GM21576 (cell line): Measurements from ENCODE around the gene ZNF599.

Experiments used
- ATAC-seq: cut with Tn5 transposase; IDR thresholded peaks from one replicate; pipeline ENCODE4 v1.9.1; 2021; ENCODE audit warnings: mild to moderate bottlenecking, moderate library complexity; ENCODE audit not compliant: unreplicated experiment

Gene ZNF599

DNA sequence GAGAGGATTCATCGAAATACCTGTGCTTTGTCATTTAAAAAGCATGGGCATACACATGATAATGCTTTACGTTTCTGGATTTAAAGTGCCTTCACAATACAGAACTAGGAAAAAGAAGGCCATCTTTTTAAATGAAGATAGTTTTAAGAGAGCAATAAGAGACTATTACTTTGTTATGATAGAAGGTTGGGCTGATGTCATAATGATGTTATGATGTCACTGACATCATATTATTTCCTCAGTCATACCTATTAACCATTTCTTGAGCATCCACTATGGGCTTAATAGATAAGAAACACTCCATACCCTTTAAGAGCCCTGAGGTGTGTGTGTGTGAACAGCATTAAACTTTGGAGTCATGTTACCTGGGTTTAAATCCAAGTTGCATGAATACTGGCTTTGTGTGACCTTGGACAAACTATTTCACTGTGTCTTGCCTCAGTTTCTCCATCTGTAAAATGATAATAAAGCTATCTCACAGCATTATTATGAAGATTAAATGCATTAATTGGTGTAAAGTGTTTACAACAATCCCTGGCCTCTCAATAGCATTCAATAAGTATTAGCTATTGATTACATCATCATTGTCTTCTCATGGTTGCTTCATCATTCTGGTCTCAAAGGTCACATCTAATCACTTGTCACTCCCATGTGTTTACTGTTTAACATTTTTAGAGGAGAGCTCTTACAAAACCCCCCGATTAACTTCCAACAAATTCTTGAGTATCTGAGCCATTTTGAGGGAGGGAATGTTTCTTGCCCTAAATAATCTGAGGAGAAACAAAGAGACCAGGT is 27.9 kb downstream of the ZNF599 start:
- no peak for ATAC-seq

DNA sequence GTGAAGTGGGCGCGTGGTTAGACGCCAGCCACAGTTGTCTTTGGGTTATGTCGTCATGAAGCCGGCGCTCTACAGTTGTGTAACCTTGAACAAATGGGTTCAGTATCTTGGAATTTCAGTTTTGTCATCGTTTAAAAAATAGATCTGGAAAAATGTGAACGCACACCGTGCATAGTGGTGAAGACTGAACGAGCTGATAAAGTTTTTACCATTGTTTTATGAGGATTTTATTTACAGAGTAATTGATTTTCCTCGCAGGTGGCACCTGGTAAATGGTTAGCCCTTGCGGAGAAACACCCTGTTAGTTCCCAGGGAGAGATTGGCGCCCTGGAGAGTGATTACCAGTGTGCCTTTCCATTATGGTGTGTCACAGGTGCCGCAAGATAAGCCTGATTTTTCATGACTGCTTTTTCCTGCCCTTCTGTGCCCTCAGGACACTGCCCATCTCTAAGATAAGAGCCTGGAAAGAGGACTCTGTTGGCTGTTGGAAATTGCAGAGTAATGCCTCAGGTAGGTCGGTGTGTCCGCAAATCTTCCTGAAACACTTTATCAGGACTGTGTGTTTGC is 38.4 kb downstream of the ZNF599 start:
- ATAC-seq = no peak

DNA sequence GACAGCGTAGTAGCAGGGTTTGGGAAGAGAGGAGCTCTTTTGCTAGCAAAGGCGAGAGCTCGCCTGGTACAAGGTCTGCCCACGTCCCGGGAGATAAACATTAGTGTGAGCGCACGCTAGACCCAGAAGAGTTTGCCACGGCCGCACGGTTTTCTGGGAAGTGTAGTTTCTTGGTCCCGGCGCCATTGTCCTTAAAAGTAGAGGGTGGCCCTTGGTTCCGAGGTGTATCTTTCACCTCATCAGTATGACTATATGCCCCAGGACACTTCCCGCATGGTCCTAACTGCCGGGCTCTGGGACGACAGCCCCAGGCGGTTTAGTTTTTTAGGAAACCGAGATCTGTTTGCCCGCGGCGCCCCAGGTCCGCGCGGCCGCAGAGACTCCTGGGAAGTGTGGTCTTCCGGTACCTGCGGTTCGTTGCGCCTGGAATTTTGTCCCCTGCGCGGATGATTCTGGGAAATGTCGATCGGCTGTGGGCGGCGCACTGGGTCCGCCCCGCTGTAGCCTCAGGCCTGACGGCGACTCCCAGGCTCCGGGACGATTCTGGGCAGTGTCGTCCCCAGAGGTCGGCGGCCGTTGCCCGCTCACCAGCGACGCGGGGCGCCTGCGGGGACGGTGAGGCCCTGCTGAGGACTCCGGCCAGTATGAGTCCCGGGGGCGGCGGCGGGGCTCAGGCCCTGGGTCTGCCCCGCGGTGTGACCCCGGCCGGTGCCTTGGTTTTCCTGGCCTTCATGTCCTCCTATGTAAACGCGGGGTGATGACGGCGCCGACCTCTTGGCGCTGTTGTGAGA is 39.1 kb downstream of the ZNF599 start, which contains the start of gene ZNF181:
ZNF181 (plus strand) TSS at position 498 of the 791 bp plus-strand sequence. CDS start 795 bp downstream, outside the sequence.
- ATAC-seq = peak; percentile 77

GRCh38 chr19:34733266-34733745 is 39.7 kb downstream of the ZNF599 start:
- ATAC-seq = peak; percentile 5

- ATAC-seq = no peak
Observed at GRCh38 chr19:34732612-34733211, 40.3 kb downstream of the ZNF599 start.

DNA sequence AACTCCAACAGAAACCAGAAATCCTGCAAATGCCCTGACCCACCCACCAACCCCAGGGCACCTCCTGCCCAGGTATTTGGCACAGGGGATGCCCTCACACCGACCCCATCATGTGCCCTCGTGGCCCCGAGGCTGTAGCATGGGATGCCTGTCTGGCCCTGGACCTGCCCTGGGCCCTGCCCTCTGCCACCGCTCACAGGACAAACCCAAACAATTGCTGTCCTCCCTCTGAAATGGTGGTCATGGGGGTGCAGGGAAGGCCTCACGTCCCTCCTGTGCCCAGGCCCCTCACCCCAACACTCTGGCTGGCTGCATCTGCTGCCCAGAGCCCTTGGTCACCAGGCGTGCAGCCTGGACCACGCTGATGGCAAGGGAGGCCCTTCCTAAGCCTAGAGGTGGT is 41.1 kb downstream of the ZNF599 start:
- ATAC-seq = no peak

DNA sequence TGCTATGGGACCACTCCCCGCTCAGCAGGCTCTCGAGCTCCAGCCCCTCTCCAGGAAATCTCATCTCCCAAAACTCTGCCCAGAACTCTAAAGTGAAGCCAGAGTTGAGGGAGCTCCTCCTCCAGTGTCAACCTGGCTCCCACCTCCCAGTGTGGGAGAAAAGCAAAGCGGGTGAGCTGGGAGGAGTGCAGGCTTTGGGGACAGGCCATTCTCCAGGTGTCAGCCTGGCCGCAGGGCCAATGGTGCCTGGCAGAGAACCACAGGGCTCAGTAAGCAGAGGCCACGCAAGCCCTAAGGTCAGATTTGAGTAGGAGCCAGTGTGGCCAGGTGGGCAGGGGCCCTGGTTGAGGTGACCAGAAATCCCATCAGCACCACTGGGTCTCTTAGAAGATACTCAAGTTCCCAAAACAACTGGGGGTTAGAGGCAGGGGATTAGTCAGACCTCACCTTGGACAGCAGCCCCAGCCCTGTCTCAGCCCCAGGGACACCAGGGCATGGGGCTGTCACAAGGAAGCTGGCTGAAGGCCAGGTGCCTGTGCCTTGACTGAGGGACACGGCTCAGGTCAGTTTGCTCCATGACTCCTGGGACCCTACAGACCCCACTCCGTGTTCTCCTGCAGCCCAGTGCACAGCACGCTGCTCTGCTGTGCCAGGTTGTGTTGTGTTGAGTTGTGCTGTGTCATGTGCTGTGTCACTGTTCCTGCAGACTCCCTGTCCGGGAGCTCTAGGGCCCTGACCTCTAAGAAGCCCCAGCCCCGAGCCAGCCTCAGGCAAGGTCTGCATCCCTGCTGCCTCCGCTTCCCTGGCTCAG is 41.8 kb downstream of the ZNF599 start:
- ATAC-seq = no peak

- ATAC-seq = no peak
Observed at GRCh38 chr19:34725400-34725799, 47.6 kb downstream of the ZNF599 start.

GRCh38 chr19:34722353-34722752 is 50.7 kb downstream of the ZNF599 start:
- ATAC-seq = no peak

DNA sequence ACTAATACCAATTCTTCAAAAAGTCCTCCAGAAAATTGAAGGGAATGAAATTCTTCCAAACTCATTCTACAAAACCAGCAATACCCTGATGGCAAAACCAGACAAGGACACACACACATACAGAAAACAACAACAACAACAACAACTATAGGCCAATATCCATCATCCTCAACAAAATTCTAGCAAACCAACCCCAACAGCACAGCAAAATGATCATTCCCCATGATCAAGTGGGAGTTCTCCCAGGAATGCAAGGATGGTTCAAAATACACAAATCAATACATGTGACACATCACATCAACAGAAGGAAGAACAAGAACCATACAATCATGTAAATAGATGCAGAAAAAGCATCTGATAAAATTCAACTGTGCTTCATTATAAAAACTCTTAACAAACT is 57.7 kb downstream of the ZNF599 start:
- ATAC-seq = no peak

DNA sequence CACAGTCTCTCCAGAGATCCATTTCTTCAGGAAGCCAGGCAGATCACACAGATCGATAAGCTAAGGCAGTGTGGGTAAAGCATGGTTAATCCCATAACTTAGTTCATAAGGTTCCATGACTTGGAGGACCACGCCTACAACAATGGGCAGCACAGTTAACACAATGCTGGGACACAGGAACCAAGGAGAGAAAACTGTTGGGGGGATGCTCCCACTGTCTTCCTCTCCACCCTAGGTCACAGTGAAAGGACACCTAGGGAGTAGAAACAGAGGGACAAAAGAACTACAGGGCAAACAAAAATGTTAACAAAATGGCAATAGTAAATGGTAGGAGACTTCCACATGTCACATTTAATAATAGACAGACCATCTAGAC is 59.8 kb downstream of the ZNF599 start:
- ATAC-seq = no peak

- ATAC-seq = no peak
Observed at GRCh38 chr19:34712395-34713261, 60.4 kb downstream of the ZNF599 start.

GRCh38 chr19:34711890-34712289 is 61.1 kb downstream of the ZNF599 start:
- ATAC-seq = no peak
